ENCODE measurements around the gene ITGA2B. TPM values are rescaled to one million over a fixed set of nuclear protein-coding genes. Genes with fewer than 3 reads are reported as not detected.

ITGA2B gene
- total and polyA plus RNA-seq, 2 of the 13 experiments (the other 11 are each of a cell fraction or from before 2014, with no cell fraction given): 0.38 to 1.1 TPM

GRCh38 chr17:44369414-44370023 lies 19.9 kb downstream of the ITGA2B start (continued):
- TF ChIP-seq, protein P1, sequence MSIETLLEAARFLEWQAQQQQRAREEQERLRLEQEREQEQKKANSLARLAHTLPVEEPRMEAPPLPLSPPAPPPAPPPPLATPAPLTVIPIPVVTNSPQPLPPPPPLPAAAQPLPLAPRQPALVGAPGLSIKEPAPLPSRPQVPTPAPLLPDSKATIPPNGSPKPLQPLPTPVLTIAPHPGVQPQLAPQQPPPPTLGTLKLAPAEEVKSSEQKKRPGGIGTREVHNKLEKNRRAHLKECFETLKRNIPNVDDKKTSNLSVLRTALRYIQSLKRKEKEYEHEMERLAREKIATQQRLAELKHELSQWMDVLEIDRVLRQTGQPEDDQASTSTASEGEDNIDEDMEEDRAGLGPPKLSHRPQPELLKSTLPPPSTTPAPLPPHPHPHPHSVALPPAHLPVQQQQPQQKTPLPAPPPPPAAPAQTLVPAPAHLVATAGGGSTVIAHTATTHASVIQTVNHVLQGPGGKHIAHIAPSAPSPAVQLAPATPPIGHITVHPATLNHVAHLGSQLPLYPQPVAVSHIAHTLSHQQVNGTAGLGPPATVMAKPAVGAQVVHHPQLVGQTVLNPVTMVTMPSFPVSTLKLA (IDR thresholded peaks at IDR 0.05): peak; percentile 5; the same call in 1 of the 2 replicates
- TF ChIP-seq ZNF501 (CRISPR knock-in tag; IDR thresholded peaks at IDR 0.05) (peak; percentile 57; the same call in 1 of the 2 replicates), MIER3 (CRISPR knock-in tag; IDR thresholded peaks at IDR 0.05; ENCODE audit: borderline replicate concordance) (peak; percentile 66), DMAP1 (CRISPR knock-in tag; IDR thresholded peaks at IDR 0.05) (0 out of 2 replicates have a peak, but pooled peaks have one; percentile 35), YEATS2 (CRISPR knock-in tag; IDR thresholded peaks at IDR 0.05; ENCODE audit: borderline replicate concordance) (peak; percentile 79; the same call in 1 of the 2 replicates), KAT7 (CRISPR knock-in tag; IDR thresholded peaks at IDR 0.05; ENCODE audit: borderline replicate concordance) (peak; percentile 33; the same call in 1 of the 2 replicates), HMGXB3 (CRISPR knock-in tag; IDR thresholded peaks at IDR 0.05; ENCODE audit: borderline replicate concordance) (peak; percentile 98), SKI (IDR thresholded peaks at IDR 0.05; ENCODE audit: partially characterized antibody) (peak; percentile 78), GATAD2A (CRISPR knock-in tag; IDR thresholded peaks at IDR 0.05) (peak; percentile 13; the same call in 1 of the 2 replicates), ESRRA (CRISPR knock-in tag; IDR thresholded peaks at IDR 0.05; ENCODE audit: low read depth) (0 out of 2 replicates have a peak, but pooled peaks have one; percentile 17), SP2 (CRISPR knock-in tag; IDR thresholded peaks at IDR 0.05) (0 out of 2 replicates have a peak, but pooled peaks have one; percentile 17), MED1 (CRISPR knock-in tag; IDR thresholded peaks at IDR 0.05) (peak; percentile 73), ZNF264 (CRISPR knock-in tag; IDR thresholded peaks at IDR 0.05) (peak; percentile 30; the same call in 1 of the 2 replicates), ZNF609 (CRISPR knock-in tag; IDR thresholded peaks at IDR 0.05; ENCODE audit: borderline replicate concordance) (peak; percentile 22; the same call in 1 of the 2 replicates)
- TF ChIP-seq, protein P2, sequence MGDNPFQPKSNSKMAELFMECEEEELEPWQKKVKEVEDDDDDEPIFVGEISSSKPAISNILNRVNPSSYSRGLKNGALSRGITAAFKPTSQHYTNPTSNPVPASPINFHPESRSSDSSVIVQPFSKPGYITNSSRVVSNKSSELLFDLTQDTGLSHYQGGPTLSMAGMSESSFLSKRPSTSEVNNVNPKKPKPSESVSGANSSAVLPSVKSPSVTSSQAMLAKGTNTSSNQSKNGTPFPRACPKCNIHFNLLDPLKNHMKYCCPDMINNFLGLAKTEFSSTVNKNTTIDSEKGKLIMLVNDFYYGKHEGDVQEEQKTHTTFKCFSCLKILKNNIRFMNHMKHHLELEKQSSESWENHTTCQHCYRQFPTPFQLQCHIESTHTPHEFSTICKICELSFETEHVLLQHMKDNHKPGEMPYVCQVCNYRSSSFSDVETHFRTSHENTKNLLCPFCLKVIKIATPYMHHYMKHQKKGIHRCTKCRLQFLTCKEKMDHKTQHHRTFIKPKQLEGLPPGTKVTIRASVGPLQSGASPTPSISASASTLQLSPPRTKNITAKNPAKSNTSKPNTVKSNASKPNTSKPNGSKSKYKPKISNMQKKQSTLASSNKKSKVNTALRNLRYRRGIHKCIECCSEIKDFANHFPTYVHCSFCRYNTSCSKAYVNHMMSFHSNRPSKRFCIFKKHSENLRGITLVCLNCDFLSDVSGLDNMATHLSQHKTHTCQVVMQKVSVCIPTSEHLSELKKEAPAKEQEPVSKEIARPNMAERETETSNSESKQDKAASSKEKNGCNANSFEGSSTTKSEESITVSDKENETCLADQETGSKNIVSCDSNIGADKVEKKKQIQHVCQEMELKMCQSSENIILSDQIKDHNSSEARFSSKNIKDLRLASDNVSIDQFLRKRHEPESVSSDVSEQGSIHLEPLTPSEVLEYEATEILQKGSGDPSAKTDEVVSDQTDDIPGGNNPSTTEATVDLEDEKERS (CRISPR knock-in tag; IDR thresholded peaks at IDR 0.05): 0 out of 2 replicates have a peak, but pooled peaks have one; percentile 34
